ENCODE results near the gene OR7A10.

OR7A10 gene

DNA sequence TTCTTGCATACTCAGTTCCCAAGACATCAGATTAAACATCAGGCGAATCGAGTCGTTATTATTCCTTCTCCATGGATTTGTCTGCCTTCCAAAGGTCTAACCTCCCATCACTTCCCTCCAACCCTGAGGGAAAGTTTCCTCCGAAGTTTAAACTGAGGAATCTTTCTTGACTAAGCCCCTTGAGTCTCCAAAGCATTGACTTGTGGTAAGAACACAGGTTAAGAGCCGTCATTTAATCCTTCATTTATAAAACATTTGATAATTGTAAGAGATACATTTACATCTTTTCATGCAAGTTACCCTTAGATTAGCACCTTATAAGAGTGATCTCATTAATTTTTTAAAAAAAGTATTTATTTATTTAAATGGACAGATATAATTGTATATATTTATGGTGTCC, at the start of gene OR7A10:
Gene OR7A10 (minus strand): TSS at position 101 of the 400 bp plus-strand sequence. CDS start 7,045 bp downstream, outside the sequence.
- DNase-seq (ENCODE audit: low read depth): no peak

- DNase-seq (ENCODE audit: low read depth): no peak
Measured at GRCh38 chr19:14890643-14891379, 42.1 kb upstream of the OR7A10 start.

- no peak for DNase-seq (ENCODE audit: low read depth)
Measured at GRCh38 chr19:14889994-14890642, 41.4 kb upstream of the OR7A10 start.

- no peak for DNase-seq (ENCODE audit: low read depth)
Measured at GRCh38 chr19:14886032-14886431, 37.3 kb upstream of the OR7A10 start, which contains the start of gene OR7A17. Gene OR7A17, minus strand, starts transcription at chr19:14886132. Its CDS starts 4,777 bp downstream, at chr19:14881355.

- no peak for DNase-seq (ENCODE audit: low read depth)
Measured at GRCh38 chr19:14871619-14872230, 23.0 kb upstream of the OR7A10 start.

DNA sequence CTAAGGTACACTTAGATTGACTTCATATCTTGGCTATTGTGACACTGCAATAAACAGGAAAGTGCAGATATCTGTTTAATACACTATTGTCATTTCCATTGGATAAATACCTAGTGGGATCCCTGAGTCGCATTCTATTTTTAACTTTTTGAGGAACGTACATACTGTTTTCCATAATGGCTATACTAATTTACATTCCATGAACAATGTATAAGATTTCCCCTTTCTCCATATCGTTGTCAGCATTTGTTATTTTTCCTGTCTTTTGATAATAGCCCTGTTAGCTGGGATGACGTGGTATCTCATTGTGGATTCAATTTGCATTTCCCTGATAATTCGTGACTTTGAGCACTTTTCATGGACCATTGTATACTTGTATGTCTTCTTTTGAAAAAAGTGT, 19.8 kb upstream of the OR7A10 start:
- DNase-seq (ENCODE audit: low read depth): no peak

DNA sequence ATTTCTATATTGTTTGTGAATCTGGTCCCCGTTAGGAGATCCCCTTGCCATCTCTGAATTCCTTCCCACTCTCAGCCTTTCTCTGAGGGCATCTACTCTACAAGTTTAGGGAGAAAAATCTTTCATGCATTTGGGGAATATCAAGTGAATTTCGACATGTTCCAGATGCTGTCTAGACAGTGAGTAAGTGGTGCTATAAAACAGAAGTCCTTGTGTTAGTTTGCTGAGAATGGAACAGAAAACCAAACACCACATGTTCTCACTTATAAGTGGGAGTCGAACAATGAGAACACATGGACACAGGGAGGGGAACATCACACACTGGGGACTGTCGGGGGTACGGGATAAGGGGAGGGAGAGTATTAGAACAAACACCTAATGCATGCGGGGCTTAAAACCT, 5.1 kb downstream of the OR7A10 start:
- no peak for DNase-seq (ENCODE audit: low read depth)

DNA sequence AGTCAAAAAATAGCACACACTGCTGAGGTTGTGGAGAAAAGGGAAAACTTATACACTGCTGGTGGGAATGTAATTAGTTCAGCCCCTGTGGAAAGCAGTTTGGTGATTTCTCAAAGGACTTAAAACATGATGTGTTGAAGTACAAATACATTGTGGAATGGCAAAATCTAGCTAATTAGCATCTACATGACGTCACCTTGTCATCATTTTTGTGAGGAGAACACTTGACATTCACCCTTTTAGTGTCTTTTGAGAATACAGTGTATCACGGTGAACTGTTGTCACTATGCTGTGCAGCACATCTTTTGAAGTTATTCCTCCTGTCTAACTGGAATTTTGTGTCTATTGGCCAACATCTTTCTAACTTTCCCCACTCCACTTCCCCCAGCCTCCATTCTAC, 5.6 kb downstream of the OR7A10 start:
- no peak for DNase-seq (ENCODE audit: low read depth)

DNA sequence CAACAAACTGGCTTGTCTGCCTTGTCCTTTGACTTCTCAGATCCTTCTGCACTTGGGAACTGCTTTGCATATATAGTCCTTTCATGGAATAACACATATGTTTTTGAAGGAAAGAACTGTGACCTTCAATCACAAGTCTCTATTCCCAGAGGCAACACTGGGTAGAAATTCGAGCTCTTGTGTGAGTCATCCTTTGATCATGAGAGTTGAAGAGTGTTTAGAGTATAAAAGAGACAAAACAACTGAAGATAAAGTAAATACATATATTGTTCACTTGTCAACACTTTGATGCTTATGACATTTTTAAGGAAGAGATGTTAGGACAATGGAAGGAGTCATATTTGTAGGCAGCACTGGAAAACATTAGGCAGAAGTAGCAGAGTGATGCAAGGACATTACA, 8.5 kb downstream of the OR7A10 start:
- no peak for DNase-seq (ENCODE audit: low read depth)

DNA sequence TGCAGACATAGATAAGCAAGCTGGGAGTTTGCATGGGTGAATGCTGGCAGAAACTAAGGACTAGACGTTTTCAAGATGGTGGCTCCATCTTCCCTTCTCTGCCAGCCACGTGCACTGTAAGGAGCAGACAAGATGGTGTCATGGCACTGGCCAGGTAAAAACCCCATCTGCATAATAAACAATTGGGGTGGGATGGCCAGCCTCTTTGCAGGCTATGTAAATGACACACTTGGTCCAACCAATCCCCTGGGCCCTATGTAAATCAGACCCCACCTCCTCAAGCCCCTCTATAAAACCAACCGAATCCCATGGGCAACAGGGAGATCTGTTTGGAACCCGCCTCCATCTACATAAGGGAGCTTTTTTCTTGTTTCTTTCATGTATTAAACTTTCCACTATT, 11.3 kb downstream of the OR7A10 start:
- DNase-seq (ENCODE audit: low read depth): no peak

GRCh38 chr19:14835011-14835410, 13.7 kb downstream of the OR7A10 start, which contains the start of the genes OR7A5 and OR7C1:
Gene OR7A5, minus strand, starts transcription at chr19:14835185. Its CDS starts 6,944 bp downstream, at chr19:14828241.
Gene OR7C1, minus strand, starts transcription at chr19:14835185. Its CDS starts 35,049 bp downstream, at chr19:14800136.
- no peak for DNase-seq (ENCODE audit: low read depth)

DNA sequence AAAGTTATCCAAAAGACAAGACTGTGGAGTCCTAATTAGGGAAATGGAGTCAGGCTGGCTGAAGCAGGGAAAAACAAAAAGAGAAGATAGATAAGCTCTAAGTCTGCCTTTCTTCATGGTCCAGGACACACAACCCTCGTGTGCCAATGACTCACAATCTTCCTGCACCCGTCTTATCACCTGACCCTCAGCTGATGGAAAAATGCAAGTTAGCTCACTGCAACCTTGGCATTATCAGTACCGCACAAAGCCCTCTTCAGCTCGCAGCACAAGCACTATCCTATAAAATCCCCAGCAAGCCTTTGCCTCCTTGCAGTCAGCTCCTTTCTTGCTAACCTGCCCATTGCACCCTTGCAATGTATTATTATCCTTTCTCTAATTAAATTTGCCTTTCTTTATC, 18.0 kb downstream of the OR7A10 start:
- no peak for DNase-seq (ENCODE audit: low read depth)

- no peak for DNase-seq (ENCODE audit: low read depth)
Measured at GRCh38 chr19:14826006-14826405, 22.7 kb downstream of the OR7A10 start.

GRCh38 chr19:14821937-14822336, 26.8 kb downstream of the OR7A10 start:
- DNase-seq (ENCODE audit: low read depth): no peak

DNA sequence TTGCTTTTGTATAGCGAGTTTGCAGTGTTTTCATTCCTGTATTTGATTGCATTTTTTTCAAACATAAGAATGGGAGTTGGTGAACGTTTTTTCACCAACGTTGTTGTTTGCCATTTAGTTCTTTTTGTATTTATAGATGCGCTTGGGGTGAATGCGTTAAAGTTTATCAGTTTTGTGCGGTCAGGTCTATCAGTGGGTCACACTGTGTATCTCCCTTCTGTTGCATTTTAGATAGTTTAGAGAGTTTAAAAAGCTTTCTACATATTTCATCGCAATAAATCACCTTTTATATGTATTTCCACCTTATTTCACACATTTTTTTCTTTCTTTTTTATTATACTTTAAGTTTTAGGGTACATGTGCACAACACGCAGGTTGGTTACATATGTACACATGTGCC, 30.1 kb downstream of the OR7A10 start:
- DNase-seq (ENCODE audit: low read depth): no peak

DNA sequence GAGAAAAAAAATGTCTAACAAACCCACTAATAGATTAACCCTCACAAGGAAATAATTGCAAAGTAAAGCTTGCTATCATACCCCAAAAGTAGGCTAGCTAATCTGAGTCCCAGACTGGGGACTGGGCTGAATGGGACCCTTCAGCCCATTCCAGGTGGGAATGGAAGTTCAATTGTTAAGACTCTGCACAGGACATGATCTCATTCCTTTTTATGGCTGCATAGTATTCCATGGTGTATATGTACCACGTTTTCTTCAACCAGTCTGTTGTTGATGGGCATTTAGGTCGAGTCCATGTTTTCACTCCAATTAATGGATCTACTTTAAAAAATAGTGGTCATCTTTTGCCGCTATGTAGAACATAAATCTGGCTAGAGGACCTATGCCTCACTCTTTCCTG, 31.7 kb downstream of the OR7A10 start:
- DNase-seq (ENCODE audit: low read depth): no peak

DNA sequence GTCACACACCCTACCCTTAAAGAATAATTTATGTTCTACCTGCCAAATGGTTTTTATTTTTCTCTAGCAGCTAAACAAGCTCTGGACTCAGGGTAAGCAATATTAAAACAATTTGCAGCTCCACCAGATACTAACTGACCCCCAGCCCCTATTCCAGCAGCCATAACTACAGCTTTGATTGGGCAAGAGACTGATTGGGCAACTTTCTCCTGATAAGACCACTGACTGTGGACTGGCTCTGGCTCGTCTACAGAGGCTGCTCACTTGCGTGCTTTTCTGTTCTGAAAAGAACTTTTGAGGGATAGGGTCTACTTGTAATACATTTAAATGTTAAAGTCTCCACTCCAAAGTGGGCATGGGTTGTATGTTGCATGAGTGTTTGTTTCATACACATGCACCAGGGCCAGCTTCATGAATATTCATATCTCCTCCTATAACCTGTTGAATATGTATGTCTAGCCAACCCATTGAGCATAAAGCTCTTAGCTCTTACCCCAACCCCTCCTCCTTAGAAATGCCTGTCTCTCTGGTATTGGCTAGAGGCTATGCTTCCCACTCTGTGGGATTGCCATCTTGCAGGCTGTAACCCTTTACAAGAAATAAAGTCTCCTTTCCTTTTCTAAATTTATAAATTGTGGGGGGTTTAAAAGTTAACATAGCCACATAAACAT, 33.6 kb downstream of the OR7A10 start:
- no peak for DNase-seq (ENCODE audit: low read depth)

- no peak for DNase-seq (ENCODE audit: low read depth)
Measured at GRCh38 chr19:14809272-14810057, 39.3 kb downstream of the OR7A10 start.

DNA sequence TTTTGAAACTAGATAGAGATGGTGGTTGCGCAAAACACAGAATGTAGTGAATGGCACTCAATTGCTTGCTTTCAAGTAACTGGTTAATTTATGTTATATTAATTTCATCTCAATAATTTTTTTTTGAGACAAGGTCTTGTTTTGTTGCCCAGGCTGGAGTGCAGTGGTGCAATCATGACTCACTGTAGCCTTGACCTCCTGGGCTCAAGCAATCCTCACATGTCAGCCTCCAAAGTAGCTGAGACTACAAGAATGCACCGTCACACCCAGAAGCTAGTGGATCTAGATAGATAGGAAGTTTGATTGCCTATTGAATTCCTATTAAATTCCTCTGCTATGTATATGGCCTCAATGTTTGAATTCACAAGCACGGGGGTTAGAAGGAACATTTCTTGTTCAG, 44.0 kb downstream of the OR7A10 start:
- DNase-seq (ENCODE audit: low read depth): no peak

- no peak for DNase-seq (ENCODE audit: low read depth)
Measured at GRCh38 chr19:14798760-14799159, 50.0 kb downstream of the OR7A10 start.

- no peak for DNase-seq (ENCODE audit: low read depth)
Measured at GRCh38 chr19:14796021-14796420, 52.7 kb downstream of the OR7A10 start.
